Stimulated activated CD4-positive, alpha-beta T cell treated with anti-CD3 and anti-CD28 coated beads, Interleukin-1b, Interleukin-23, amount 100 ng/mL, for 1 hour (primary cell): ENCODE results near the gene KCNC2.

Experiments
- DNase-seq, 2 donors: peaks; one replicate each; pipeline ENCODE4 v3.0.0-alpha.2; 2020; ENCODE audit warnings: low read depth in 2 of 2

KCNC2 gene

DNA sequence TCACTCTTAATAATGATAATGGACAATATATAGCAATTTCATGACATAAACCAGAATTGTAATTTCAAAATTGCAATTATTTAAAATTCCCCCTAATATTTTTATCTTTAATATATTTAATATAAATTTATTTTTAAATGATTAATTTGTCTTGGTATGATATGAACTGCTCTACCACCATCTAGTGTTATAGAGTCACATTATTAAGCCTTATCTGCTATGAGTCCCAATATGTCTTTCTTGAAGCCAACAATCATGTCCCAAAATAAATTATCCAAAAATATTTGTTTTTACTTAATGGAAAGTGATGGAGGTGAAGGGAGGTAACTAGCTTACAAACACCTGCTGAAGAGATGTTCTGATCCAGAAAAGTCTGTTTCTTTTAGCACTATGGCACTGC lies 151.4 kb downstream of the KCNC2 start:
- DNase-seq, result no peak

GRCh38 chr12:75048767-75049166 lies 160.9 kb downstream of the KCNC2 start:
- DNase-seq, result no peak

- no peak for DNase-seq
These were observed 161.6 kb downstream of the KCNC2 start for GRCh38 chr12:75047885-75048525.

DNA sequence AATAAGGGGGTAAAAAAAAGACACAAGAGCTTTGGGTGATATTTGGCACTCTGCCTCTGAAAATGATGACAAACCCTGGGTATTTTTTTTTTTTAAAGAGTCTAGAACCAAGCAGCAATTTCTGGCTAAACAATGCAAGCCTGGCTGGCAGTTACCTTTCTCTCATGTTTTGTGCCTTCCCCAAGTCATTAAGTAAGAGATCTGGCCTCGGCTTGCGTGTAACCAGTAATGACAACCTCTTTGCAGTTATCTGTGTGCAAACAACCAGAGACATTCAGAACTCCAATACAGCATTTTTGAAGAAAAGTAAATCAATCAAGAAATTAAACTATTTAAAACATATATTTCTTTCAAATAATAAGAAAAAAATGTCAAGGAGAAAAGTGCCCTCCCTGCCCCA lies 167.5 kb downstream of the KCNC2 start:
- DNase-seq, result no peak

DNA sequence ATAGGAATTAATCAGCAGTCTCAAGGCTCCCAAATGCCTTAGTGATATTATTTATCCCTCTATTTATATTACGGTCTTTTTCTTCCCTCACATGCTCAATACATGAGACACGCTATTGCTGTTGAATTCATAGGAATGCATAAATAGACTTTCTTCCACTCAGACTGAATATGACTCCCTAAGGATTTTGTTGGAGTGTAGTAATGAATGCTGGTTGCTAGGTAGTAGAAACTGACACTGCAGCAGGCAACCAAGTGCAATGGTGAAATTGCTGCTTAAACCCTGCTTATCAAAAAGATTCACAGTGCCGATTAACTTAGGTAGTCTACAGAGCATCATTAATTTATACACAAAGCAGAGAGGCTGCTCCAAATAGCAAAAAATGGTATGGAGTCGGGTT lies 168.2 kb downstream of the KCNC2 start:
- no peak for DNase-seq

DNA sequence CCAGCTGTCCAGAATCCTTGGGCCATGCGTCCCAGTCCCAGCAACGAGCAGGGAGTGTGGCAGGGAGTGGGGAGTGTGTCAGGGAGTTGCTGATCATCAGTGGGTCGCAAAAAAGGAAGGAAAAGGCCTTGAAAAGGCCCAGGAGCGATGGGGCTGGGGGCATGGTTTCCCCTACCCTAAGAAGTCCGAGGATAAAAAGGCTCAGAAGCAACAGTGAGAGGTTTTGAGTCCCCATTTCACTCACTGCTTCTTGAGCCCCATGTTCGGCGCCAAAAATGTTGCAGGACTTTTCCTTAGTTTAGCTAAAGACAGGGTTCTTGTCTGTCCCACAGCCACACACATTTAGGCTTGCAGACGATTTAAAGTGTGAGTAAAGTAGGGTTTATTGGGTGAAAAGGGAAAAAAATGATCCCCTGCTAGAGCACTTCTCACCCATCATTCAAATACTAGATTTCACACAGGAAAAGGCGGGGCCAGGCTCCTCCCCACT lies 189.5 kb downstream of the KCNC2 start:
- no peak for DNase-seq

- DNase-seq, result no peak
These were observed 198.5 kb downstream of the KCNC2 start for GRCh38 chr12:75011120-75011519.

GRCh38 chr12:75007133-75007532 lies 202.5 kb downstream of the KCNC2 start:
- no peak for DNase-seq

- no peak for DNase-seq
These were observed 209.5 kb downstream of the KCNC2 start for GRCh38 chr12:75000120-75000519.

DNA sequence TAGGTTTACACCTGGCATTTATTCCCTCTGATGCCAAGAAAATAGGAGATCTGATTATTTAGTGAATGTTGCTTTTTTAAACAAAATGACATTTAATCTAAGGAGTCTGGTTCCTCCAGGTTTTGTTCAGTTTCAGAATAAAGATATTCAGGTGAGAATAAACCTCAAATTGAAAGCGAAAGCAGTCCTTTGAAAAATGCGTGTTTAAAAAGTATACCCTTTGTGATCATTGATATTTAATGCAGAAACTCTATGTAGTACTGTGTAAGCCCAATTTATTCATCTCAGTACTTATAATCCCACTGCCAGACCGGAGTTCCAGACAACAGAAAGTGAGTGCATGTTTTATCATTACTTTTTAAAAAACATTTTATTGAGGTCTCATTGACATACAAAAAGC lies 210.2 kb downstream of the KCNC2 start:
- DNase-seq, result no peak
